Testis (tissue), 3 donors: ENCODE data around the gene PRDM11. TPM values are rescaled to one million over a fixed set of nuclear protein-coding genes. Genes with fewer than 3 reads are reported as not detected.

ENCODE experiments used
- DNase-seq: peaks from one replicate; pipeline ENCODE4 v3.0.0-alpha.2; 2019
- H3K27ac ChIP-seq, 2 donors: fragments of 200-600 bp; sonication (generic); one replicate each; pipeline ENCODE4 v1.5.1; 2019
- H3K27me3 ChIP-seq: fragments of 200-600 bp; sonication (generic); one replicate; pipeline ENCODE4 v1.5.1; 2019
- H3K36me3 ChIP-seq: fragments of 200-600 bp; sonication (generic); one replicate; pipeline ENCODE4 v1.5.1; 2017; ENCODE audit warnings: low read depth; ENCODE audit errors: missing control alignments
- H3K4me1 ChIP-seq: fragments of 200-600 bp; sonication (generic); one replicate; pipeline ENCODE4 v1.5.1; 2019
- H3K4me3 ChIP-seq, 2 donors: fragments of 200-600 bp; sonication (generic); one replicate each; pipeline ENCODE4 v1.5.1; 2017 to 2019
- H3K9me3 ChIP-seq: fragments of 200-600 bp; sonication (generic); one replicate; pipeline ENCODE4 v1.5.1; 2017
- POLR2A ChIP-seq: fragments of 450-650 bp; IDR thresholded peaks from one replicate; pipeline ENCODE4 v1.6.1; 2017; ENCODE audit warnings: antibody characterized with exemption, mild to moderate bottlenecking, moderate library complexity
- WGBS, 2 donors: methylation state at CpG; one replicate each; pipeline ENCODE4 v1.1.5; 2018; 5-methylcytosine and 5-hydroxymethylcytosine counted together
- intact Hi-C: fragments of 100-400 bp; cut with DNase I; formaldehyde crosslinking; loops from one replicate; pipeline ENCODE4 v1.15.1; 2023; ENCODE audit warnings: low total_unique reads
- polyA plus RNA-seq: library from polyadenylated mRNA; stranded (reverse); fragments of 350-450 nt; fragmentation: Illumina TruSeq; extraction: RNeasy Lipid Tissue Mini Kit (QIAGEN cat#74804); gene quantifications from one replicate; pipeline ENCODE4 v1.2.3, GENCODE V29; 2014; ENCODE audit warnings: low read depth, low replicate concordance; ENCODE audit not compliant: insufficient read depth
- total RNA-seq, 2 donors: library from RNA; depleted of rRNA; stranded (reverse); fragments of >200 nt; gene quantifications; one replicate each; pipeline ENCODE4 v1.2.3, GENCODE V29; 2016
- TF ChIP-seq, protein P1 (sequence below), 3 experiments: fragments of 450-650 bp in 2 of 3; fragments of 200-600 bp in 1 of 3; sonication (generic) in 1 of 3; IDR thresholded peaks; one replicate each; pipeline ENCODE4 v1.5.1; 2016 to 2019; ENCODE audit warnings: antibody characterized with exemption in 3 of 3, mild to moderate bottlenecking in 2 of 3, moderate library complexity in 1 of 3

PRDM11 gene
- total and polyA plus RNA-seq, 3 donors from 2014 or later: 6.4 to 15.9 (median 13.6) TPM

DNA sequence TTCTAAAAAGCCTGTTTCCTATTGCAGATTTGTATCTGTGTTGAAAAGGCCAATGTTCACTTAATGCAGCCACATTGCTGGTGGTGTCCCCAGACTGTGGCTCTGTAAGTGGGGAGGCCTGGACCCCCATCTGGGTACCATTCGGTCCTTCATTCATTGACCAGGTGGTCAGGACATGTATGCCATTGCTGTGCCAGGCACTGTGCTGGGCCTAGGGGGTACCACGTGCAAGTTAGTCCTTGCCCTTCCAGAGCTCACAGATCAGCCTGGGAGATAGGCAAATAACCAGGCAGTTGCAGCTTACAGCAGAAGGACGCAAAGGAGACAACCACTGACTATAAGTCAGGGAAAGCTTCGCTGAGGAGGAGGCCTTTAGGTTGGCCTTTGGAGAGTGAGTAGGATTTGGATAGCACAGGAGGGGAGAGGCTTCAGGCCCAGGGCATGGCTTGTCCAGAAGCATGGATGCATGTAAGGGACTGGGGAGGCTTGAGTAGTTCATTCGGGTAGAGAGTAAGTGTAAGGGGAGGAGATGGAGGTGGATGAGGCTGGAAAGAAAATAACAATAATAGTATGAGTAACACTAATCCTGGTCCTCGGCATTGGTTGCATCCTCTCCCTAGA lies 5.0 kb downstream of the PRDM11 start:
- H3K27ac ChIP-seq: no peak overlapping the region
- H3K4me1 ChIP-seq: peaks cover 27% of the 10 kb centered on the region
- intact Hi-C loops: no loop called here
- no peaks in the 10 kb centered on the region for H3K9me3 ChIP-seq
- 77 to 83% methylated on average over 6 of the region's 6 CpGs for WGBS, 2 donors
- H3K36me3 ChIP-seq: no peaks in the 10 kb centered on the region
- no peaks in the 10 kb centered on the region for H3K27me3 ChIP-seq
- peak; percentile 2 for DNase-seq
- no peak overlapping the region for H3K4me3 ChIP-seq
- no peak for TF ChIP-seq POLR2A
- TF ChIP-seq, protein P1, sequence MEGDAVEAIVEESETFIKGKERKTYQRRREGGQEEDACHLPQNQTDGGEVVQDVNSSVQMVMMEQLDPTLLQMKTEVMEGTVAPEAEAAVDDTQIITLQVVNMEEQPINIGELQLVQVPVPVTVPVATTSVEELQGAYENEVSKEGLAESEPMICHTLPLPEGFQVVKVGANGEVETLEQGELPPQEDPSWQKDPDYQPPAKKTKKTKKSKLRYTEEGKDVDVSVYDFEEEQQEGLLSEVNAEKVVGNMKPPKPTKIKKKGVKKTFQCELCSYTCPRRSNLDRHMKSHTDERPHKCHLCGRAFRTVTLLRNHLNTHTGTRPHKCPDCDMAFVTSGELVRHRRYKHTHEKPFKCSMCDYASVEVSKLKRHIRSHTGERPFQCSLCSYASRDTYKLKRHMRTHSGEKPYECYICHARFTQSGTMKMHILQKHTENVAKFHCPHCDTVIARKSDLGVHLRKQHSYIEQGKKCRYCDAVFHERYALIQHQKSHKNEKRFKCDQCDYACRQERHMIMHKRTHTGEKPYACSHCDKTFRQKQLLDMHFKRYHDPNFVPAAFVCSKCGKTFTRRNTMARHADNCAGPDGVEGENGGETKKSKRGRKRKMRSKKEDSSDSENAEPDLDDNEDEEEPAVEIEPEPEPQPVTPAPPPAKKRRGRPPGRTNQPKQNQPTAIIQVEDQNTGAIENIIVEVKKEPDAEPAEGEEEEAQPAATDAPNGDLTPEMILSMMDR (IDR thresholded peaks at IDR 0.05): no peak

DNA sequence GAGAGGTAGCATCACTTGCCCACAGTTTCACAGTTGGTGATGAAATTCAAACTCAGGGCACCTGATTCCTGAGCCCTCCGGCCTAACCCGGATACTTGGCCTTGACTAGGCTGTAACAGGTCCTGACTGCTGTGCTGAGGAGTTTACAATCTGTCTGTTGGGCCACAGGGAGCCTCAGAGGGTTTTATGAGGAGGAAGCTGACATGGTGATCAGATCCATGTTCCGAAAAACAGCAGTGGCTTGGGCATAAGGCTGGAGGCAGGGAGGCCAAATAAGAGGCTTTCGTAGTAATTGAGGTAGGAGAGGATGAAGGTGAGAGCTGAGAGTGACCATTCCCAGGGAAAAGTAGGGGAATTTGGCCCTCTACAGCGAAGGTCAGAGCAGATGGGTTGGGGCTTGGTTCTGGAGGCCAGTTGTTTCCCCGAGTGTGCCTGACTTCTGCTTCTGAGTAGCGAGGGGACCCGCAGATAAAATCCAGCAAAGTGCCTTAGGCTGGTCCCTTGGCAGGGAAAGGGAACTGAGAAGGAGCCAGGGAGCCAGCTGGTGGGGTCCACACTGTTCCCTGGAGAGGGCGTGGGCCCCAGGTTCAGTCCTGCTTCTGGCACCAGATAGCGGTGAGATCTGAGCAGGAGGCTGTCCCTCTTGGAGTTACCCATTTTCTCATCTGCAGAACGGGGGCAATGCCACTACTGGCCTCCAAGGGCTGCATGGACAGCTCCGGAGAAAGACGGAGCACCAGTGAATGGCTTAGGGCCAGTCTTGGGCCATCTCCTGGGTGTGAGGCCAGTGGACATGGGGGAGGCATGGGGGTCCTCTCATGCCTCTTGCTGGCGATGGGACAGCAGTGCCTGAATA lies 6.5 kb downstream of the PRDM11 start:
- Histone ChIP-seq H3K9me3 (no peaks in the 10 kb centered on the region), H3K27me3 (no peaks in the 10 kb centered on the region), H3K27ac (no peak overlapping the region), H3K4me3 (no peak overlapping the region), H3K4me1 (peaks cover 29% of the 10 kb centered on the region), H3K36me3 (no peaks in the 10 kb centered on the region)
- intact Hi-C loops: no loop called here
- TF ChIP-seq, protein P1 (IDR thresholded peaks at IDR 0.05): no peak
- no peak for TF ChIP-seq POLR2A
- 72 to 77% methylated on average over 12 to 14 of the region's 14 CpGs for WGBS, 2 donors
- DNase-seq: peak; percentile 16

DNA sequence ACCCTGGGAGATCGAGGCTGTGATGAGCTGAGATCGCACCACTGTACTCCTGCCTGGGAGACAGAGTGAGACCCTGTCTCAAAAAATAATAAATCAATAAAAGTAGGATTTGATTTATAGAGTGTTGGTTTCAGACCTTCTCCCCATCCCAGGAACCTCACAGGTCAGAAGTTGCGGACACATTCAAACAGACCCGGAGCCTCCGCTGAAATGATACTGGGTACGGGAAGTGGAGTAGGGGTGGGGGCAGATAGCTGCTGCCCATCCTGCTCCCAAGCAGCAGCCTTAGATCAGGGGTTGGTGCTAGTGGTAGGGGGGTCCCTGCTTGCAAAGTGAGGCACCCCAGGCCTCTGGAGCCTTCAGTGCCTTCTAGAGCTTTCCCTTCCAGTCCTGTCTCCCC lies 7.8 kb downstream of the PRDM11 start:
- no peak overlapping the region for H3K27ac ChIP-seq

DNA sequence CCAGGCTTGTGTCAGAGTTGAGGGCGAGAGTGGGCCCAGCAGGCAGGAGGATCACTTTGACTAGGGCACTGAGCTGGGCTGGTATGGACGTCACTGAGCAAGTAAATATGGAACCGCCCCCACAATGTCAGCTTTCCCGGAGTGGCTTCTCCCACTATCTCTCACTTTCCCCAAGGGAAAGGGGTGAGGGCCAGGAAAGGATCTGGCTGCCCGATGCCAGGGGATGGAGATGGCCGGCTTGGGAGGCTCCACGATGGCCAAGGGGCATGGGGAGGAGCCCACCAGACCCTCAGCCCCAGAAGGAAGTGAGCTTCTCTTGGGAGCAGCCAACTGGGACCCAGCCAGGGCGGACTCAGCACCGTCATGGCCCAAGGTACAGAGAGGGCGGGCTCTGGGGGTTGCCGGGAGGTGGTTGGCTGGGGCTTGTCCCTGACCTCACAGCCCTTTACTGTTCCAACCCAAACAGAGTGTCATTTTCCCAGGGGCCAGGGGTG lies 8.7 kb downstream of the PRDM11 start:
- WGBS, 2 donors: 69 to 78% methylated on average over 11 of the region's 11 CpGs
- Histone ChIP-seq H3K4me3 (no peak overlapping the region), H3K4me1 (peaks cover 40% of the 10 kb centered on the region), H3K27me3 (no peaks in the 10 kb centered on the region), H3K9me3 (no peaks in the 10 kb centered on the region), H3K27ac (no peak overlapping the region), H3K36me3 (no peaks in the 10 kb centered on the region)
- intact Hi-C loops: no loop called here
- peak; percentile 21 for DNase-seq
- no peak for TF ChIP-seq POLR2A
- TF ChIP-seq, protein P1 (IDR thresholded peaks at IDR 0.05): no peak

More for the DNA sequence above, 7.8 kb downstream of the PRDM11 start:
- Histone ChIP-seq H3K27me3 (no peaks in the 10 kb centered on the region), H3K36me3 (no peaks in the 10 kb centered on the region), H3K4me1 (peaks cover 36% of the 10 kb centered on the region), H3K4me3 (no peak overlapping the region), H3K9me3 (no peaks in the 10 kb centered on the region)
- intact Hi-C loops: no loop called here
- WGBS, 2 donors: 96 to 98% methylated on average over 6 of the region's 6 CpGs
- peak; percentile 7 for DNase-seq
- TF ChIP-seq, protein P1 (IDR thresholded peaks at IDR 0.05): no peak
- TF ChIP-seq POLR2A: no peak
